Renal pelvis (tissue), 4 donors: ENCODE data around the gene NR1H3. TPM values are rescaled to one million over a fixed set of nuclear protein-coding genes. Genes with fewer than 3 reads are reported as not detected.

Source experiments
- DNase-seq: peaks from one replicate; pipeline ENCODE4 v3.0.0-alpha.2; 2013
- polyA plus RNA-seq, 3 donors: library from polyadenylated mRNA; unstranded; fragments of 120-200 nt; gene quantifications; one replicate each; pipeline ENCODE4 v1.2.1, GENCODE V29; 2013; ENCODE audit not compliant: insufficient read length in 3 of 3

Gene NR1H3
- polyA plus RNA-seq, 3 donors = 46.7 to 56.2 (median 46.9) TPM

GRCh38 chr11:47268448-47269001 lies 10.7 kb downstream of the NR1H3 start:
- DNase-seq = no peak

GRCh38 chr11:47269002-47269828 lies 11.4 kb downstream of the NR1H3 start:
- peak; percentile 90 for DNase-seq

- DNase-seq = peak; percentile 77
These were observed 12.1 kb downstream of the NR1H3 start, which contains the start of gene MADD for GRCh38 chr11:47269829-47270305. TSS of gene MADD (plus strand) at chr11:47270133.

- no peak for DNase-seq
These were observed 12.8 kb downstream of the NR1H3 start for GRCh38 chr11:47270331-47271271.

- DNase-seq = no peak
These were observed 13.5 kb downstream of the NR1H3 start for GRCh38 chr11:47271328-47271727.

GRCh38 chr11:47271961-47272661 lies 14.3 kb downstream of the NR1H3 start:
- no peak for DNase-seq

- no peak for DNase-seq
These were observed 14.9 kb downstream of the NR1H3 start for GRCh38 chr11:47272706-47273105.

- no peak for DNase-seq
These were observed 16.9 kb downstream of the NR1H3 start for GRCh38 chr11:47274495-47275235.

- DNase-seq = no peak
These were observed 19.1 kb downstream of the NR1H3 start for GRCh38 chr11:47276923-47277322.

- no peak for DNase-seq
These were observed 20.3 kb downstream of the NR1H3 start for GRCh38 chr11:47278058-47278457.

GRCh38 chr11:47278769-47279168 lies 21.0 kb downstream of the NR1H3 start:
- DNase-seq = no peak

GRCh38 chr11:47280099-47280498 lies 22.3 kb downstream of the NR1H3 start:
- DNase-seq = no peak

GRCh38 chr11:47280860-47281259 lies 23.1 kb downstream of the NR1H3 start:
- DNase-seq = no peak

- DNase-seq = no peak
These were observed 24.7 kb downstream of the NR1H3 start for GRCh38 chr11:47282462-47282861.

- DNase-seq = no peak
These were observed 26.4 kb downstream of the NR1H3 start for GRCh38 chr11:47284151-47284550.

GRCh38 chr11:47285969-47286770 lies 28.4 kb downstream of the NR1H3 start:
- no peak for DNase-seq

- DNase-seq = no peak
These were observed 30.3 kb downstream of the NR1H3 start for GRCh38 chr11:47288066-47288465.

- no peak for DNase-seq
These were observed 32.1 kb downstream of the NR1H3 start for GRCh38 chr11:47289856-47290255.

- no peak for DNase-seq
These were observed 37.6 kb downstream of the NR1H3 start for GRCh38 chr11:47295385-47295784.

- no peak for DNase-seq
These were observed 38.2 kb downstream of the NR1H3 start for GRCh38 chr11:47296045-47296444.
